ENCODE measurements around the gene ADRA1B.

Gene ADRA1B

DNA sequence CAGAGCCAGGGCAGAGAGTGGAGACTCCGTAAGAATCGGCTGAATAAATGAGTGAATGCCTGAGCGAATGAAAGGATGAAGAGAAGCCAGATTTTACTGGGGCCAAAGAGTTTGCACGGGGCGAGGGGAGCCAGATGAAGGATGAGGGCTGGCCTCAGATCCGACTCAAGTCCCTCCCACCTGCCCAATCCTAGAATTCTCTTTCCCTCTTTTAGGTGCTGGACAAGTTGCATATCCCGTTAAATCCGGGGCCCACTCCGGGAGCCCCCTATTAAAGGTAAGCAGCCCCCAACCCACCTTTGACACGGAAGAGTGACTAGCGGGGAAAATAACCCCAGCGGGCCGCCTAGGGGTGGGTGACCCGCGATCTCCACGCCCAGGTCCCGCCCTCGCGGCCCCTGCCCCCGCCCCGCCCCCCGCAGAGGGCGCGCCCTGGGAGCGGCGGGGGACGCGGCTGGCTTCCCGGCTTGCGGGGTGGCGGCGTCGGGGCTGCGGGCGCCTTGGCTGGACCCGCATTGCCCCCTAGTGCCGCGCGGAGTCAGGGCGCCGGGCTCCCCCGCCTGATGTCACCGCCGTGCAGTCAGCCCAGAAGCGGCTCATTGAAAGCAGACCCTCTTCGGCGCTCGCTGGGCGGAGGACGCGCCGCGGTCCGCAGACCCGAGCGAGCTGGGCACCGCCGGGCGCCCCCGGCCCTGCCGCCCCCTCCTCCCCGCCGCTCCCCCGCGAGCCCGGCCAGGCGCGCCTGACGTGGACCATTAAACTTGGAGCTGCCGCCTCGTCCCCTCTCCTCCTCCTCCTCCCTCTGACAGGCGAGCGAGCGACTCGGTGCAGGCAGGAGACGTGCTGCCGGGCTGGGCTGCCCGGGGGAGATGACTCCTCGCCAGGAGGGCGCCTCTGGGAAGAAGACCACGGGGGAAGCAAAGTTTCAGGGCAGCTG, at the start of gene ADRA1B:
TSS of gene ADRA1B (plus strand) at position 579 of the 937 bp plus-strand sequence. CDS start 424 bp downstream, outside the sequence.
- no peak for DNase-seq

DNA sequence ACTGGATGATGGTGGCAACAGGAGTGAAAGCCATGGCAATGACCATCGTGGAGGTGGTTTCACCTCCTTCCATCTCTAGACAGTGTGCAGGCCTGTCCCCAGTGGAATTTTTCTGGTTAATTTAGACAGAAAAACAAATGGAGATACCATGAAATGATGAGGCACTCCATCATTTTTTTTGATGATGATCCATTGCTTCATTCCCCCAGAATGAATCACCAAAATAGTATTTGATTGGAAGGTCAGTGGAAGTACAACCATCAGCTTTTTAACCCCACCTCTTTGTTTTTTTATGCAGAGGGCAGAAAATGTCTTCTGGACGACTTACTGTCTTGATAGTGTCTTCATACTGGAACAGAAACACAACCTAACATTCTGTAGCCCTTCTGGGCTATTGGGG, 42.6 kb upstream of the ADRA1B start:
- no peak for DNase-seq

DNA sequence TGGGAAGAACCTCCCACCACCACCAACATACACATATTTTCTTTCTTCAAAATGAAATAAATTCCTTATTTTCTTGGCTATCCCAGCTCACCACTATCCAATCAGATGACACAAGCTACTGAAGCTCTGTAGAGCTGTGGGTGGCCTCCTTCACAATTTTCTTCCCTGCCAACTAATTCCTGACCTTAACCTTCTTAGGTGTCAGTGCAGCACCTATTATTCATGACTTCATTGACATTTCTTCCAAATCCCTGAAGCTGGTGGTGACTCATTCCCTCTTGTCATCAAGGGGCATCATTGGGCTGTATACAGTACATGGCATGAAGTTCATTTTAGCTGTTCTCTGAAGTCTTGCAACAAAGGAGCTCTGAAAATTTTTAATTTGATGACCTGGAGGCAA, 42.0 kb upstream of the ADRA1B start:
- no peak for DNase-seq

DNA sequence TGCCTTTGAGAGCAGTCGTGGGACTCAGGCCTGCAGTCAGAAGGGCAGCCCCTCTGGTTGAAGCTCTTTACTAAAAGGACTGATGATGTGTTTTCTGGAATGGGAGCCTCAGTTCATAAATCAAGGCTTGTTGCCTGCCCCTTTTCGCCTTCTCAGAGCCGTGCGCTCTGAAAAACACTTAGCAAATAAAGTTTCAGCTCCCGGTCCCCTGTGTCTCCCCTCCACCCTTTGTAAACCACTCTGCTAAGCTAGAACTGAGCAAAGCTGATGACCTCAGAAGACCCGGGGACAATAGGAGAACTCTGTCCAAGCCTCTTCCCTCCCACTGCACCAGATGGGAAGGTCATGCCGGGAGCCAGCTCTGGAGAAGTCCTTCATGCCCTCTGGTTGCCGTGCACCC, 39.3 kb upstream of the ADRA1B start:
- DNase-seq, result no peak

DNA sequence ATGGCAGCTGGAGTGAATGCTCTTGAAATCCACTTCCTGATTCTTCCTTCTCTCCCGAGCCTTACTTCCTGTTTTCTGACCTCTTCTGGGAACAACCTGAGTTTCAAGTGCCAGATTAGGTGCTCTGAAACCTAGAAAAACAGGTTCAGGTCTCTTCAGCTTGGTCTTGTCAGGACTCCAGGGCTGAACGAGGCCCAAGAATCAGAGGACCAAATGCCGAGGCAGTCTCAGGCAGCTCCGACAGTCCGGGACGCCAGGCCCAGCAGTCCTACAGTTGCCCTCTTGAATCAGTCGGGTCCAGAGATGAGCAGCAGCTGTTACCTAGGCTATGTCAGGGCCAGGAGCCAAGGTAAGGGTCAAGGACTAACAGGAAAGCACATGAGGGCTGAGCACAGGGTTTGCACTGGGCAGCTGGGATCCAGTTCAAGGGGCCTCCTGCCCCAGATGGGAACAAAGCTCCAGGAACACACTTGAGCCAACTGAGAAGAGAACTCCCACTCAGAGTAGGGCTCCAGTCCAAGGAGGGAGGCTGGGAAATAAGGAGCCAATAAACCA, 38.3 kb upstream of the ADRA1B start:
- no peak for DNase-seq

DNA sequence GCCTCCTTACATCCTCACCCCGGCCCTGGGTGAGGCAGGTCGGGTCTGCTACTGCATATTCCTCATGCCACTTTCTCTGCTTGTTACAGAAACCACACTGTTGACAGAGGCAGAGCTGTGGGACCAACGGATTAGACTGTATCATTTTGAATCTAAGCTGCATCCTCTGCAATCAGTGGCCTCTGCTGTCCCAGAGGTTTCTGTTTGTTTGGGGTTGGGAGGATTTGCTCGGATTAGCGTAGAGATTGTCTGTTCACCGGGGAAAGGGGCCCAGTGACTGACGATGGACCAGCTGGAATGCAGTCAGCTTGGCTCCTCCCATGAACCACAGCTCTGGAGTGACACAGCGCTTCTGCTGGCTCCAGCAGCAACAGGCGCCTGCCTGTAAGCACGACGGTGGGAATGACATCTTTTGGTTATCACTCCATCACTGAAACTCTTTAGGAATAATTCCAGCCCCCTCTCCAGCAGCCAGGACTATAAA, 37.3 kb upstream of the ADRA1B start:
- no peak for DNase-seq

DNA sequence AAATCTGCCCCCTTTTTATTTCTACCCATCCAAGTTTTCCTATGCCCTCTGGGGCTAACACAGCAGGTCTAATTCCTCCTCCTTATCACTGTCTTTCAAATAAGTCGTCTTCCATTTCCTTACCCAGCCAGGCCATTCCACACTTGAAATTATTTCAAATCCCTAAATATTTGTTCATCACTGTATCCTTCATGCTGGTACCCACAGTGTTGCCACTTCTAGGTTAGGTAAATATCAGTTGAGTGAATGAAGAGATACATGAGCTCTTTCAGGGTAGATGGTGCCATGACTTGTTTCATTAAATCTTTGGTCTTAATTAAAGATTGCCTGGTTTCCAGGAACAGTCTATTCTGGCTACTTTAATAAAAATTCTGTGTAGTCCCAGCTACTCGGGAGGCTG, 35.6 kb upstream of the ADRA1B start:
- no peak for DNase-seq

DNA sequence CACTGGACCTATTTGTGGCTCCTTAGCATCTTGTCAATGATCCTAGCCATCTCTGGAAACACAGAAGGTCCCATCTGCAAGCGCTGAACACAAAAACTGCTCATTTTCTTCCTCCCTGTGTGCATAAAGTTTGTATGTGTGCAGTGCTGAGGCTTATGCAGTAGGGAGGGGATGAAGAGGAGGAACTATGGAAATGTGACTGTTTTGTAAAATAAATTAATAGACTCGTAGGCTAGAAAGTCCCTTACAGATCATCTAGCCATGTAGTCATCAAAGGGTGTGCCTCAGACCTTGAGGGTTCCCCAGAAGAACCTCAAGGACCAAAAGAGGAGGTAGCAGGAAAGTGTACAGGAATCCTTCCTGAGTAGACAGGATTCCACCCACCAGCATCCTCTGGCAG, 34.3 kb upstream of the ADRA1B start:
- no peak for DNase-seq

DNA sequence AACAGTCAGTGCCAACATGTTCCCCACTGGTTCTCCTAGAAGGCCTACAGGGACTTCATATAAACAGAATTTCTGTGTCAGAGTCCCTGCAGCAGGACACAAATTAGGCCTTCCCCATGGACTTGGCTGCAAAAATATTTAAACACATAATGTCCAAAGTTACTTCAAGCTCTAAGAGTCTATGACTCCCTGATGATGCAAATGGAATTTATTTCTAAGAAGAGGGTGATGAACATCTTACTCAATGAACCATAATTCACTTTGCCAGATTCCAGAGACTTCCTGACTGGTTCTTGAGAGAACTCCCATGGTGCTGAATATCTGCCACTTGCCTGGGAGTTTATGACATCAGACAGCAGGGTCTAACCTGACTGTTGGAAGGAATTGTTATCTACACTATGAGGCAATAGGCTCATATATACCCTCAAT, 32.7 kb upstream of the ADRA1B start:
- DNase-seq, result no peak

DNA sequence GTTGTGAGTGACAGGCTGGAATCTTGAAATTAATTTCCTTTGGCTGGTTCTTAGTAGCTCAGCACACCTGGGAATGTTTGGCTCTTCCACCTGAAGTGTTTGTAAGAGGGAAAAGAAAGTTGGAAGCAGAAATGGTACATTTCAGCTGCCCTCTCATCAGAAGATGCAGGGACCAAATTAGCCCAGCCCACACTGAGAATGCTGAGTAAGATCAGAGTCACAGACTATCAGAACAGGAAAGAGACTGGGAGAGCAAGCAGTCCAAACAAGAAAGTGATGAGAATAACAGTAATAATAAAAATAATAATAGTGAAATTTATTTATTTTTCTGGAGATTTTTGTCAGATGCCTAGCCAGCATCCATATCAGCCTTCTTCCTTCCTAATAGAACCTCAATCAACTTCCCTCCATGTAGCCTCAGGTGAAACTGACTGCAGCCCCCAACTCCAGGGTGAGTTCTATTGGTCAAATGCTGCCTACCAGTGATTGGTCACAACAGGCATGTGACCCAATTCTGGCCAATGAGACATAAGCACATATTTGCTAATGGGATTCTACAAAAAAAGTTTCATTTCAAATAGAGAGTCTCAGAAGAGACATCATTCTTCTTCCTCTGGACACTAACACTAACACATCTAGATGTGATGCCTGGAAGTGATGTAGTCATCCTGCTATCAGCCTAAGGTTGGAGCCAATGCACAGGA, 31.2 kb upstream of the ADRA1B start:
- no peak for DNase-seq

DNA sequence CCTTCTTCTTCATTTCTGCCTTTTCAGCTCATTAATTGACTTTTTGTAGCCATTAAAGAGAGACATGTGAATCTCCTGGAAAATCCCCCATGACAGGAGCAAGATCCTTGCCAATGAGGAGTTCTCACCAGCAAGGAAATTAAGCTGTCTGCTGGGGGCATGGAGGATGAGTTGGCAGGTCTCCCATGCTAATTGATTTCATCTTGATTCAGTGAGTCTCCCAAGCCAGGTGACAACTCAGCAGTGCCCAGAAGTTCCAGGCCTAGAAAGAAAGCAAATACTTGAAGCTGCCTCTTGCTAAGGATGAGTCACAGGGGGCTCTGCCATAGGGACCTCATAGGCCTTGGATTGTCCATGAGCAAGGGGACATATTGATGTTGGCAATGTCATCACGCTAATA, 30.0 kb upstream of the ADRA1B start:
- DNase-seq, result no peak

DNA sequence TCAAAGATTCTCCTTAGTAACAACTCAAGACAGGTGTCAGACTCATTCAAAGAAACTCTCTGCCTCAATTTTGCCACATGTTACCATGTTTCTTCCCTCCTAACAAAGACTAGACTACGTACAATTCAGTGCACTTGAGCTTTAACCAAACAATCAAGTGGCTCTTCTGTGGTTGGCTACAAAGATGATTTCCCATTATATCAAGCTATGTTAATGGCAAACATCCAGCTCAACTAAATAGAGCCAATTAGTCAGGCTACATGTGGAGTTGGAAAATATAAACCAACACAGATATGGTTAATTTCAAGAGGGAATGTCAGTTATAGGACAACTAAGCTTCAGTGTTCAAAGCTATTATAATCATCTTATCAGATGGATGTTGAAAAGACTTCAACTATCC, 29.2 kb upstream of the ADRA1B start:
- no peak for DNase-seq

DNA sequence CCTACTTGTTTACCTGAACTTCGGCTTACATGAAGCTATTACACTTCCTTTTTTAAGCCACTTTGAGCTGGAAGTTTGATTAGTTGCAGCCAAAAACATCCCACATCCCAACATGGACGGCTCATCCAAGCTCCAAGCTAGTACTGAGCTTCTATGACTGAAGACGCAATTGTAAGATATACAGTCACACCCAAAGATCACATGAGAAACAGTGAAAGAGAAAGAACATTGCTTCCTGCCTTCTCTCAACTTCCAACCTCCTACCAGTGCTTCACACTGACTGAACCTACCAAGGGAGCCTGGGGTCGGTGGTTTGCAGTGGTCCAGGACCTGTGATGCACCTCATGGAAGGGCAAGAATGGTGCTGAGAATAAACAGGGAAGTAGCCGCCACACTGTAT, 27.4 kb upstream of the ADRA1B start:
- no peak for DNase-seq

DNA sequence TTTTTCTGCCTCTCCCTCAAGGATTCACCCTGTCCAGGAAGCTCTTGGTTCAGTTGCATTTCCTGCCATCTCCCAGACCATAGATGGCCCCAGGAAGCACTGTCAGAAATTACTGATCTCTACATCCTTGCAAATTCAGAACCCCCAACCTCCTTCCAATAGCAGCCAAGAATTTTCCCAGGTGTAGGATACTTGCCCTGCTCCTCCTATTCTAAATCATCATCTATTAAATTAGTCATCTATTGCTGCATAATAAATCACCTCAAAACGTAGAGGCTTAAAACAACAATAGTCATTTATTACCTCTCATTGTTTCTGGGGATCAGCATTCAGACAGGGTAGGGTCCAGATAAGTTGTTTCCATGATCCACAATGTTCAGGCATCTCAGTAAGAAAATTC, 26.1 kb upstream of the ADRA1B start:
- DNase-seq, result no peak

DNA sequence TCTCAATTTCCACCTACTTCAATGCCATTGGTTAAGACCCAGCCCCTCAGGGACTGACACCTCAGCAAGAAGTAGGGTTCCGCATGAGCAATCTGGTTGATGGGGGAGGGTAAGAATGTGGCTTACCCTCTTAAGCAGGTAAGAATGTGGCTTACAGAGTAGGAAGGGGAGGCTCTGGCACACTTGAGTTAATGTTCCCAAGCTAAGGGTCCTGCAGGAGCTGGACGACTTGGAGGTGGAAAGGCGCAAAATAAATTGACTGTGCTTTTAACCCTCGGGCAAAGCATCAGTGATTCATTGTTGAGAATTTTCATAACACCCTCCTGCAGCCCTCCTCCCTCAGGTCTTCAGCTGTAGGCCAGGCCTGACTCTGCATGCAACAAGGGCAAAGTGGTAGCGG, 24.9 kb upstream of the ADRA1B start:
- no peak for DNase-seq

DNA sequence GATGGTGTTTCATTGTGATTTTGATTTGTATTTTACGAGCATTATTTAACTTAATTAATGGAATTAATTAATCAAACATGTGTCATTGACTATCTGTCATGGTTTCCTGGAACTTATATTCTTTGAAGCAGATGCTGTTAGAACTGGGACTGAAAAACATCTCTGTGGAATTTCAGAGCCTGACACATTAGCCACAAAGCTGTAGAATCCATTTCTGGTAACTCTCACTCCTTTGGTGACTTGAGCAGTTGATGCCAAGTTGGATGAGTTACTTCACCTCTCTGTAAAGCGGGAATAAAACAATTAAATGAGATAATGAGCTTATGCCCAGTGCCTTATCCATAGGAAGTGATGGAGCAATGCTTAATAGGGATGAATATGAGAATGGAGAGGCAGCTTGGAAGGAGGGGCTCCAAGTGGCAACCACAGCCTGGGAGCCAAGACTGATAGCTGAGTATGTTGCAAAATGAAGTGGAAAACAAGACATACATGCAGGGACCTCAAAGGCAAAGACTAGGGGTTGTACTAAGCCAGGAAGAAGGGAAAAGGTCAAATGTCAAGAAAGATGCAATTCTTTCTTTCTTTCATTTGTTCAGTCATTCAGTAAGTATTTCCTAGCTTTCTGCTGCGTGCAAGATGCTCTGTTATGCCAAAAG, 23.1 kb upstream of the ADRA1B start:
- DNase-seq, result no peak

DNA sequence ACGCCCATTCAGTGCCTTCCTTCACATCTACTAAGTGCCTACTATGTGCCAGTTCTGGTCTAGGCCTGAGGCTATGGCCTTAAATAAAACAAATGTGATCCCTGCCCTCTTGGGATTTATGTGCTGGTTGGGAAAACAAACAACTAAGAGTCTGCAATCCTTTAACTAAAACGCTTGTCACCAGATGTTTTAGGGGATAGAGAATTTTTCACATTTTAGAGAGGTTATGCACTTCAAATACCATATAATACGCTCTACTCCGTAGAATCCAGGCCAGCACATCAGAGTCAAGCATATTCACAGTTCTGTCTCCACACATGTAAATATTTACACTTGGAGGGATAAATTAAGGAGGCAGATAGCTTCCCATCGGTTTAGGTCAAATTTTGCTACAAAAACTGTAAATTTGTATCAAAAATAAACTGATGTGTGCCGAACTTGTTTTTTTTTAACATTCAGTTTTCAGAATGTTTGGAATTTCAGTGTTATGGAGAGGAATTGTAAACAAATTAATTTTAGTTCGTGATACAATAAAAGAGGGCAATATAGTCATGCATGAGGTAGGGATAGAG, 22.0 kb upstream of the ADRA1B start:
- DNase-seq, result no peak

DNA sequence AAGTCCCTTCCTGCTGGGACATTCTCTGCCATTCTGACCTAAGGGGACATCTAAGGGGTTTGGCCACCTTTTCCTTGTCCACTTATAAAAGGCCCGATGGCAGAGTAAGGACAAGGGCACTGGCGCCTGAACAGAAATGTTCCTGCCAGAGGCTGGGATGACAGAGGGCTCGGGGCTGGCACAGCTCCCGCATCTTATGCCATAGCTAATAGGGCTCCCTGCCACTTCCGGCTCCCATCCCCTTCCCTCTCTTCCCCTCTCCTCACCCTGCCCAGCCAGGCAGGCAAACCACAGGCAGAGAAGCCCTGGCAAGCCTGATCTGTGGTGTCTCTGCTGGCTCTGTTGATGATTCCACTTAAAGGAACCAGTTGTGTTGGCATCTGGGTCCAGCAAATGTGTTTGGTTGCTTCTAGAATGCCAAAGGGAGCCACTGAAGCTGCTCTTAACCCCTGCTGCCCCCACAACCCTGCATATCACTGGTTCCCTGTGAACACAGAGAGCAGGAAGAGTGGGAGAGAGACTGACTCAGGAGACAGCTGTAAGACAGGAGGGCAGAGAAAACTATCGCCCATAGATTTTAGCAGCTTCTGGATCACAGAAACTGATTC, 18.4 kb upstream of the ADRA1B start:
- DNase-seq, result no peak

DNA sequence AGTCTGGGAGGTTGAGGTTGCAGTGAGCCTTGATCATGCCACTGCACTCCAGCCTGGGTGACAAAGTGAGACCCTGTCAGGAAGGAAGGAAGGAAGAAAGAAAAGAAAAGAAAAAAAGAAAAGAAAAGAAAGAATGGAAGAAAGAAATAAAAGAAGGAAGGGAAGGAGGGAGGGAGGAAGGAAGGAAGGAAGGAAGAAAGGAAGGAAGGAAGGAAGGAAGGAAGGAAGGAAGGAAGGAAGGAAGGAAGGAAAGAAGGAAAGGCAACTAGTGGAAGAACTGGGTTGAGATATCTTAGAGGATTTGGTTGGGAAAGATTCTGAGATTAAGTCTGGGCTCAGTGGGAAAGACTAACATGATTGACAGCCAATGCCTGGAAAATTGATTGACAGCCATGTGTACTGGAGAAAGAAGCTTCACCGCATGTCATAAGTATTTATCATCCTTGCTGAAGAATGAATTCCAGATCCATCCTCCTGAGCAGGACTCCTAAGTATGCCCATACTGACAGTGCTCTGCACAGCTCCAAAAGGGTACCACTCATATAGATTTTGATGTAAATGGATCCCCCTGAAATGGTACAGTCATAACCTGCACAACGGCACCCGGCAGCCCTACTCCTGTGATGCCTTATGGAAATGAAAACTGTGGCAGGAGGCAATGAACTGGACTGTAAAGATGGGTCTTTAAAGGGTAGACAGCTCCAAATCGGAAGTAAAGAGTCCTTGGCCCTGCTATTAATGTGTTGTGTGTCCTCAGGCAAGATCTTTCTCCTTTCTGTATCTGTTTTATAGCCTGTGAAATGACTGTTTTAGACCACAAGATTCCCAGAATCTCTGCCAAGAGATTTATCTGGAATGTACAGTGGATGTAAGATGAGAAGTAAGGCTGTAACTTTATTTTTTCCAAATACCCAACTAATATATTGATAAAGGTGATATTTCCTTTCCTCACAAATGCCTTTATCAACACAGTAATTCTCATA, 16.9 kb upstream of the ADRA1B start:
- no peak for DNase-seq

DNA sequence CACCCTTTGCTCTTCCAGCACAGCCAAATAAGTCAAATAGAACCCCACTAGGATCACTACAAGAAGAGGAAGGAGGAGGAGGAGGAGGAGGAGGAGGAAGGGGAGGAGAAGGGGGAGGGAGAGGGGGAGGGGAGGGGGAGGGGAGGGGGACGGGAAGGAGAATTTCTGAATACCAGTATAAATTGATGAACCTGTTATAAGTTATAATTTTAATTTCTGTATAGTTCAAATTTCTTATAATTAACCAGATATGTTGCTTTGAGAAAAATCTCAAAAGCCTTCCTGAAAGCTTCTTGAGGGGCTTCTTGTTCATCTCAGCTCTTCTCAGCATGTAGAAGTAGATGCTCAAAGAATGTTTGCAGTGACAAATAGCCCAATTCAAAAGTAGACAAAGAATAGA, 15.0 kb upstream of the ADRA1B start:
- no peak for DNase-seq

DNA sequence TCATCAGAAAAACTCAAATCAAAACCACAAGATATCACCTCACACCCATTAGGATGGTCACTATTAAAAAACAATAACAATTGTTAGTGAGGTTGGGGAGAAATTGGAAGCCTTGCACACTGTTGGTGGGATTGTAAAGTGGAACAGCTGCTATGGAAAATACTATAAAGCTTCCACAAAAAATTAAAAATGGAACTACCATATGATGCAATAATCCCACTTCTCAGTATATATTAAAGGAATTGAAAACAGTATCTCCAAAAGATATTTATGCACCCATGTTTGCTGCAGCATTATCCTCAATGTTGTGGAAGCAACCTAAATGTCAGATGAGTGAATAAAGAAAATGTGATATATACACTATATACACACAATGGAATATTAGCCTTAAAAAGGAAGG, 14.5 kb upstream of the ADRA1B start:
- DNase-seq, result no peak

Measured in NCI-H774 (cell line).